HuH-7.5 (cell line): ENCODE results near the gene TICAM2.

Experiments
- DNase-seq: peaks from one replicate; pipeline ENCODE4 v3.0.0; 2011; ENCODE audit warnings: low spot score

The TICAM2 gene

GRCh38 chr5:115531787-115532367 lies 70.4 kb downstream of the TICAM2 start:
- DNase-seq, result no peak

DNA sequence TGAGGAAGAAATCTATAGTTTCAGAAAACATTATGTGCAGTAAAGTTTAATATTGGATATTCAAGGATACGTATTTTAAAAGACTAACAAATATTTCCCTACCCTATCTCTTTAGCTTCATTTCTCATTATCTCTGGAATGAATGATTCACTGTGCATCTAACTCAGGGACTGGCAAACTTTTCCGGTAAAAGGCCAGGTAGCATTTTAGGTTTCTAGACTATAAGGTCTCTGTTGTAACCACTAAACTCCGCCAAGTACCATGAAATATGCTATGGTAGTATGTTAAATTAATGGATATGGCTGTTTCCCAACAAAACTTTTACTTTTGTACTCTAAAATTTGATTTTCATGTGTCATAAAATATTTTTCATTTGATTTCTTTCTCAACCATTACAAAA lies 70.9 kb downstream of the TICAM2 start:
- no peak for DNase-seq

GRCh38 chr5:115530426-115530825 lies 71.9 kb downstream of the TICAM2 start:
- no peak for DNase-seq
